GM21515 (cell line): ENCODE data around the gene RAB39A.

Experiments used
- ATAC-seq: cut with Tn5 transposase; IDR thresholded peaks from one replicate; pipeline ENCODE4 v1.9.1; 2021; ENCODE audit not compliant: unreplicated experiment

The RAB39A gene

GRCh38 chr11:107961480-107961879 lies 33.2 kb downstream of the RAB39A start:
- no peak for ATAC-seq

DNA sequence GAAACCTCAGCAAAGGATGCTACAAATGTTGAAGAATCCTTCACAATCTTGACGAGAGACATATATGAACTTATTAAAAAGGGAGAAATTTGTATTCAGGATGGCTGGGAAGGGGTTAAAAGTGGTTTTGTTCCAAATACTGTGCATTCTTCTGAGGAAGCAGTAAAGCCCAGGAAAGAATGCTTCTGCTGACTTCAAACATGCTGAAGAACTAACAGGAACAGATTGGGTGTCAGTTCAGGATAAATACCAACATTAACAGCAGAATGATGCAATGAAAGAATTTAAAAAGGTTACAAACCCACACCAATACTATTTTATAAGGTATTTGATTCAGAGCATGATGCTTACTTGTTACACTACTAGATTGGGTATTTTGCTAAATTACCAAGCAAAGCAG lies 33.9 kb downstream of the RAB39A start:
- ATAC-seq, result no peak

DNA sequence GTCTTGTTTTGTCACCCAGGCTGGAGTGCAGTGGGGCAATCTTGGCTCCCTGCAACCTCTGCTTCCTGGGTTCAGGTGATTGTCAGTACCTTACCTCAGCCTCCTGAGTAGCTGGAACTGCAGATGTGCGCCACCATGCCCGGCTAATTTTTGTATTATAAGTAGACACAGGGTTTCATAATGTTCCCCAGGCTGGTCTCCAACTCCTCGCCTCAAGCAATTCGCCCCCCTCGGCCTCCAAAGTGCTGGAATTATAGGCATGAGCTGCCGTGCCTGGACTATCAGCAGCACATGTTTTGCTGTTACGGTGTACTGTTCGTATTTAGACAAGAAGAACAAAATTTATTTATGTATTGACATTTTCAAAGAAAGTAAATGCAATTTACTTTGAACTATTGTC lies 34.8 kb downstream of the RAB39A start:
- ATAC-seq, result no peak

DNA sequence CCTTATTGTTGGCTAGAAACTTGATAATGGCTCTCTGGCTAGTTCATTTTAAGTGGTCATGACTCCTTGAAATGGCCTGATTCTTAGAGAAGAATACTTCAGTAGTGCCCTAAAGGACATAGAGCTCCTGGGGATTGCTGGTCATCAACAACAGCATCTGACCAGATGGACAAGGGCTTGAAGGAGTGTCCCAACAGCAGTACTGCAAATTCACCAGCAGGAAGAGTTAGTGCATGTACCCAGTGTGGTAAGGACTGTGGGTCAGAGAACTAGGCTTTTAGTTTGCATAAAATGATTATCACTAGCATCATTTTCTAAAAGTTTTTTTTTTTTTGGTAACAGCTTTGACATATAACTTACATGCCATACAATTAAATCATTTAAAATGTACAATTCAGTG lies 41.0 kb downstream of the RAB39A start:
- ATAC-seq, result no peak

- no peak for ATAC-seq
Observed at GRCh38 chr11:107970049-107970448, 41.8 kb downstream of the RAB39A start.

DNA sequence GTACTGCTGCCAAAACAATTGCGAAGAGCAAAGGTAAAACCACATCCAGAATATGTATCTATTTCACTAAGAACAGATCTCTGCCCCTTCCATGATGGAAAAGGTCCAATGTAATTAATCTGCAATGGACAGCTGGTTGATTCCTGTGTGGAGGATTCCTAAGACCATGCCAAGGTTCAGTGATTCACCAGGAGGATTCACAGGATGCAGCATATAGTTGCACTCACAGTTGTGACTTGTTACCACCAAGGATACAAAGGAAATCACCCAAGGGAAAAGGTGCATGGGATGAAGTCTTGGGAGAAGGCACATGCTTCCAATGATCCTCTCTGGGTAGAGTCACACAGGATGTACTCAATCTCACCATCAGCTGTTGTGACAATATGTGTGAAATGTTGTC lies 45.4 kb downstream of the RAB39A start:
- ATAC-seq, result no peak

DNA sequence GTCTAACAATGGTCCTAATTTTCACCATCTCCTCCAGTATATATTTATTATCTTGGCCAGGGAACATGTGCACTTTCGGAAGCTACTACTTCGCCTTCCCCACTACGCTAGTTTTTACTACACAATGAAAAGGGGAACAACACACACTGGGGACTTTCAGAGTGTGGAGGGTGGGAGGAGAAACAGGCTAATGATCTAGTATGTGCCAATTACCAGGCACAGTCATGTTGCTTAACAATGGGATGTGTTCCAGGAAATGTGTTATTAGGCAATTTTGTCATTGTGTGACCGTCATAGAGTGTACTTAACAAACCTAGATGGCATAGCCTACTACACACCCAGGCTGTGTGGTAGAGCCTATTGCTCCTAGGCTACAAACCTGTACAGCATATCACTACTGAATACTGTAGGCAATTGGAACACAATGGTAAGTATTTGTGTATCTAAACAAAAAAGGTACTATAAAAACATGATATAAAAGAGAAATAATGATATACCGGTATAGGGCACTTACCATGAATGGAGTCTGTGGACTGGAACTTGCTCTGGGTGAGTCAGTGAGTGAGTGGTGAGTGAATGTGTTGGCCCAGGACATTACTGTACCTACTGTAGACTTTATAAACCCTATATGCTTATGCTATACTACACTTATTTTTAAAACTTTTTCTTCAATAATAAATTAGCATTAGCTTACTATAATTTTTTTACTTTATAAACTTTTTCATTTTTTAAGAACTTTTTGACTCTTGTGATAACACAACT lies 60.3 kb downstream of the RAB39A start:
- no peak for ATAC-seq

DNA sequence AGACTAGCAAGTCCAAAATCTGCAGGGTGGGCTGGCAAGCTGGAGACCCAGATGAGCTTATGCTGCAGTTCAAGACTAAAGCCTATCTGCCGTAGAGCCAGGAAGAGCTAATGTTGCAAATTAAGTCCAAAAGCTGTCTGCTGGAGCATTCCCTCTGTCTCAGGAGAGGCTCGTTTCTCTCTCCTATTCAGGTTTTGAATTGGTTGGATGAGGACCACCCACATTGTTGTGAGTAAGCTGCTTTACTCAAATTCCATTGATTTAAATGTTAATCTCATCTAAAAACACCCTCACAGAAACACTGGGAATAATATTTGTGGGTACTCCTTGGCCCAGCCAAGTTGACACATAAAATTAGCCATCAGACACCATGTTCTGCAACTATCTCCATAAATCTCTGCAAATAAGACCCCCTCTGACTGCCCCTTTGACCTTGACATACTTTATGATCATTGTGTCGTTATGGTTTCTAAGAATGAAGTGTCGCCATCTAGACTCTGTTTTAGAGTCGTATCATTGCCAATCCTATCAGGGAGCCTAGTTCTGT lies 63.7 kb downstream of the RAB39A start:
- no peak for ATAC-seq

DNA sequence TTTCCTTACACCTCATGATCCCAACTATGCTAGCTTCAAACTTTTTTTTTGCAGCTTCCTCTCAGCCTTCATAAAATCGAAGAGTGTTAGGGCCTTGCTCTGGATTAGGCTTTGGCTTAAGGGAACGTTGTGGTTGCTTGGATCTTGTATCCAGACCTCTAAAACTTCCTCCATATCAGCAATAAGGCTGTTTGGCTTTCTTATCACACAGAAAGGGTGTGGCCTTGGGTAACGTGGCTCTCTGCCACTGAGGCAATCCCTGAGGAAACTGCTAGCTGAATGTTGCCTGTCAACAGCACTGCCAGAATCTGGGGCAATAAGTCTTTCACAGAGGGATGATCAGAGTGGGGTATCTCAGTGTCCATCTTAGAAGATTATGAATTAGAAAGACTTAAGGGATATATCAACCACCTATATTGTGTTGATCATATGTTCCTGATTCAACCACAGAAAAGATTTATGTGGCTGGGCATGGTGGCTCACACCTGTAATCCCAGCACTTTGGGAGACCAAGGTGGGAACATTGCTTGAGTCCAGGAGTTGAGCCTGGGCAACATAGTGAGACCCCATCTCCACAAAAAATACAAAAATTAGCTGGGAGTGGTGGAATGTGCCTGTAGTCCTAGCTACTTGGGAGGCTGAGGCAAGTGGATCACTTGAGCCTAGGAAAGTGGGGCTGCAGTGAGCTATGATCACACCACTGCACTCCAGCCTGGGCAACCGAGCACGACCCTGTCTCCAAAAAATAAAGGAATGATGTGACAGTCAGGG lies 67.9 kb downstream of the RAB39A start:
- ATAC-seq, result no peak

DNA sequence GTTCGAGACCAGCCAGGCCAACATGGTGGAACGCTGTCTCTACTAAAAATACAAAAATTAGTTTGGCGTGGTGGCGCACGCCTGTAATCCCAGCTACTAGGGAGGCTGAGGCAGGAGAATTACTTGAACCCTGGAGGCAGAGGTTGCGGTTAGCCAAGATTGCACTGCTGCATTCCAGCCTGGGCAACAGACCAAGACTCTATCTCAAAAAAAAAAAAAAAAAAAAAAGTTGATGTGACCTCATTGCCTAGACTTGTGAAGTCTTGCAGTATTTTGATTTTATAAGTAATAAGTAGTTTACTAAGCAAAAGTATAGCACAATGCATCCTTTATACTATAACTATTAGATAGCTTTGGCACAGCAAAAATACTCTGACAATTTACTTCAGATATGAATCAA lies 70.5 kb downstream of the RAB39A start:
- ATAC-seq, result no peak

GRCh38 chr11:107999759-108000455 lies 71.7 kb downstream of the RAB39A start:
- peak; percentile 93 for ATAC-seq

DNA sequence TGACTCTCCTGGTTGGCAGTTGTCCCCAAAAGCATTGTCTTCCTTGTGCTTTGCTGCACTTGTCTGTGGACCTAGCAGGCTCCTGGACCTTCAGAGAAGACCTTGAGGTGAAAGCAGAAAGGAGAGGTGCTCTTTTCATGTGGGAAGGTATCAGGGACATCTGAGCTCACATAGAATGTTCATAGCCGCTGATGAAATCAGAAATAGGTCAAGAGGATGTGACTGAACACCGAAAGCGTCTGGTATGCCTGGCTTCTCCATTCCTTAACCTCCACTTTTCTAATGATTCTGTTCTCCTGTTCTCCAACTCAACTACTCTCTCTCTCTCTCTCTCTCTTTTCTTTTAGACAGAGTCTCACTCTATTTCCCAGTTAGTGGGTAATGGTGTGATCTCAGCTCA lies 74.2 kb downstream of the RAB39A start:
- ATAC-seq, result no peak

- no peak for ATAC-seq
Observed at GRCh38 chr11:108003623-108004022, 75.4 kb downstream of the RAB39A start.

DNA sequence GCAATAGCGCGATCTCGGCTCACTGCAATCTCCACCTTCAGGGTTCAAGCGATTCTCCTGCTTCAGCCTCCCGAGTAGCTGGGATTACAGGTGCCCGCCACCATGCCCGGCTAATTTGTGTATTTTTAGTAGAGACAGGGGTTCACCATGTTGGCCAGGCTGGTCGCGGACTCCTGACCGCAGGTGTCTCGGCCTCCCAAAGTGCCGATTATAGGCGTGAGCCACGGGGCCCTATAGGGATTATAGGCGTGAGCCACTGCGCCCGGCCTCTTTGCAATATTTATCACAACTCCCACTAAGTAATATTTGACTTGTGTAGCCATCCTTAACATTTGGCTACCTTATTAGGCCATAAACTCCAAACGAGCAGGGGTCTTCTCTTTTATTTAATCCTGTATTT lies 79.6 kb downstream of the RAB39A start:
- no peak for ATAC-seq

- peak; percentile 83 for ATAC-seq
Observed at GRCh38 chr11:108008656-108009496, 80.6 kb downstream of the RAB39A start, which contains the start of gene CUL5. Gene CUL5 (plus strand): TSS chr11:108008898. CDS start chr11:108009349, 451 bp downstream.

DNA sequence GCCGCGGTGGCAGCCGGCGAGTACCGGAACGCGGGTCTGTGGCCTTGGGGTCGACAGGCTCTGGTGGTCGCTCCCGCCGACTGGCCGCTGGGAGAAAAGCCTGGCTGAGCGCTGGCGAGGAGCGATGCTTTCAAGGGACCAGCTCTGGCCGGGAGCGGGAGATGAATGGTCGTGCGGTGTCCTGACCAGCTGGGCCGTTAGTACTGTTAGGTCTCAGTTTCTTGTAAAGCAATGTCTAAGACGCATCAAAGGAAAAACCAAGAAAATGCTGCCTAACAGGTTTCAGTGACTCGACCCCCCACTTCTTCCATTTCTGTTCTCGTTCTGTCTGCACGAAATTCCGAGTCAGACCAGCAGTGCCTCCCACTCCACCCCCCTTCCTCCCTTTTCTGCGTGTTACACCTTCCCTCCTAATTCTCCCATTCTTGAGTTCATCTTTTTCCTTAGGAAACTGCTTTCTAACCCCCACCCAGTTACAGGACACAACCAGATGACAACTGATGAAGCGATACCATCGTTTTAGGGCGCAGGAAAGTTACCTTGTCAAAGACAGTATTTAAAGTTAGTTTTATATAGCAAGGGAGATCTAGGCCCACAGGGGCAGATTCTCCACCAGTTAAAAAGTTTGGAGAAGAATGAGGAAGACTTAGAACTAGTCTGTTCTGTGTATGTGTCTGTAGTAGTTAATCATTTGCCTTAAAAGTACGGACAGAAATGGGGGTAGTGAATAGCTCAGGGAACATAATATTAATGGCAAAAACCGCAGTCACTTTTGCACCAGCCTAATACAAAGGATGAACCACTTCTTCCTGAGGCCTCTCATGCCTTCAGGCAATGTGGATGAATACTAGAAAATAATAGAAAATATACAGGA lies 81.5 kb downstream of the RAB39A start:
- peak; percentile 19 for ATAC-seq

GRCh38 chr11:108012139-108012725 lies 84.0 kb downstream of the RAB39A start:
- ATAC-seq, result no peak
